Measurements from ENCODE around the gene PHKB. TPM values are rescaled to one million over a fixed set of nuclear protein-coding genes. Genes with fewer than 3 reads are reported as not detected.

PHKB gene
- total and polyA plus RNA-seq, 2 of the 8 experiments (the other 6 are each of a cell fraction or from before 2014, with no cell fraction given): 18.6 to 38.3 TPM

DNA sequence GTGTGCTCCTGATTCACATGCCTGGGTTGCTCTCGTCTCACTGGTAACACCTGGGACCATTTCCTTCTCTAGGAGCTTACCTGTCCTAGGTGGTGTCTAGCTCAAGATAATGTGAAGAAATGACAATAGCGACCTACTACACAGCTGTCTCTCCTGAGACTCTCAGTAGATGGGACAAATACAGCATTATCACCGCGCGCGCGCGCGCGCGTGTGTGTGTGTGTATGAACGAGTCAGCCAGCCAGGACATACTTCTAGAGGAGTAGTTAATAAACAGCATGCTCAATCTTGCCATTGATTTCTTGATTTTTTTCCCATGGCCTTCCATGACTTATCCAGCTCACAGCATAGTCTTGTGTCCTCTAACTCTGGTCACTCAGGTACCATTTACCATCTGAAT lies 268.6 kb downstream of the PHKB start:
- no peak overlapping the region for H3K27ac ChIP-seq (ENCODE audit: low read depth, low read length)
- no peak overlapping the region for H3K18ac ChIP-seq (ENCODE audit: extremely low read depth, low read length)
- no peak overlapping the region for H3K4ac ChIP-seq (replicated peaks; ENCODE audit: insufficient read length, low read depth, low read length)
- no peak overlapping the region for H4K8ac ChIP-seq (ENCODE audit: extremely low read depth, insufficient read depth, low read length)
- no peak overlapping the region for H4K5ac ChIP-seq (ENCODE audit: insufficient read length, low read depth, low read length)
- no peaks in the 10 kb centered on the region for H3K9me3 ChIP-seq (ENCODE audit: insufficient read depth in 2 of 2, low read depth in 1 of 2, low read length in 1 of 2)
- H3K36me3 ChIP-seq (ENCODE audit: control insufficient read depth in 2 of 4, insufficient read depth in 4 of 4, low read length in 3 of 4): no peaks in the 10 kb centered on the region
- no peak overlapping the region for H3K23ac ChIP-seq (ENCODE audit: insufficient read length)
- H2AFZ ChIP-seq (ENCODE audit: low read length): no peak overlapping the region
- H4K20me1 ChIP-seq (replicated peaks in 1 of 2; ENCODE audit: control insufficient read depth in 1 of 2, insufficient read depth in 2 of 2, low read length in 2 of 2): no peaks in the 10 kb centered on the region
- no peak overlapping the region for H2BK15ac ChIP-seq (ENCODE audit: low read length)
- no peak overlapping the region for H3K4me3 ChIP-seq (ENCODE audit: extremely low read depth in 1 of 4, insufficient read depth in 2 of 4, low read depth in 3 of 4, low read length in 4 of 4)
- WGBS, 2 experiments (ENCODE audit: extremely low coverage in 1 of 2, insufficient coverage in 1 of 2, insufficient read length in 1 of 2, insufficient replicate concordance in 2 of 2, low coverage in 1 of 2, low lambda C conversion rate in 2 of 2, missing lambda C conversion rate in 1 of 2): 88% methylated on average over 12 of the region's 12 CpGs; no CpG with 5 or more reads in 1 of the 2 experiments
- H3K4me2 ChIP-seq (ENCODE audit: insufficient read depth in 1 of 2, low read depth in 2 of 2, low read length in 2 of 2): no peak overlapping the region
- no peak overlapping the region for H2BK12ac ChIP-seq (ENCODE audit: low read depth, low read length)
- no peak overlapping the region for H2BK120ac ChIP-seq (replicated peaks; ENCODE audit: low read depth, low read length)
- H2AK5ac ChIP-seq (ENCODE audit: low read depth, low read length): no peak overlapping the region
- no peak overlapping the region for H2BK5ac ChIP-seq (ENCODE audit: low read depth, low read length)
- TF ChIP-seq SRF (IDR thresholded peaks at IDR 0.05; ENCODE audit: low read depth, low read length) (no peak), BACH1 (IDR thresholded peaks at IDR 0.05; ENCODE audit: low read length) (no peak), POLR2A (IDR thresholded peaks at IDR 0.05; ENCODE audit: control extremely low read depth in 1 of 2, low read depth in 2 of 2, low read length in 2 of 2) (no peak), SP4 (IDR thresholded peaks at IDR 0.05; ENCODE audit: low read length) (no peak), FOSL1 (IDR thresholded peaks at IDR 0.05; ENCODE audit: insufficient read depth, low read depth, low read length) (no peak), CHD1 (IDR thresholded peaks at IDR 0.05; ENCODE audit: low read depth, low read length) (no peak), JUND (IDR thresholded peaks at IDR 0.05; ENCODE audit: low read length) (no peak), CBX5 (IDR thresholded peaks at IDR 0.05; ENCODE audit: low read depth, low read length) (no peak), JUN (IDR thresholded peaks at IDR 0.05; ENCODE audit: low read depth, low read length) (no peak)
- TF ChIP-seq, protein P1, sequence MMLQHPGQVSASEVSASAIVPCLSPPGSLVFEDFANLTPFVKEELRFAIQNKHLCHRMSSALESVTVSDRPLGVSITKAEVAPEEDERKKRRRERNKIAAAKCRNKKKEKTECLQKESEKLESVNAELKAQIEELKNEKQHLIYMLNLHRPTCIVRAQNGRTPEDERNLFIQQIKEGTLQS (IDR thresholded peaks at IDR 0.05; ENCODE audit: insufficient read depth, low read depth, low read length): no peak
- ChIA-PET POLR2A (ENCODE audit: partially characterized antibody) (interaction anchor here (0.6 to 0.7 kb wide), 2 partner anchors 30 to 128 kb away, joined by 3 read pairs; no protein-coding TSS in a partner anchor), CTCF (ENCODE audit: partially characterized antibody) (interaction anchor here (0.8 kb wide), 1 partner anchor 13 kb away, joined by 3 read pairs; no protein-coding TSS in a partner anchor)
- DNase-seq (ENCODE audit: low read depth in 1 of 2, low spot score in 2 of 2) (no peak), FAIRE-seq (no peak)
- H3K14ac ChIP-seq (ENCODE audit: insufficient read length): no peak overlapping the region
- no peaks in the 10 kb centered on the region for H3K79me1 ChIP-seq (ENCODE audit: low read depth, low read length)
- H2BK20ac ChIP-seq (ENCODE audit: low read length): no peak overlapping the region
- H3K56ac ChIP-seq (replicated peaks; ENCODE audit: insufficient read length, low read depth, low read length): no peak overlapping the region
- no peak overlapping the region for H3K9ac ChIP-seq (replicated peaks in 1 of 4; ENCODE audit: extremely low read depth in 1 of 4, low read depth in 3 of 4, low read length in 3 of 4)
- H3K27me3 ChIP-seq (replicated peaks in 1 of 4; ENCODE audit: control insufficient read depth in 3 of 4, extremely low read depth in 1 of 4, insufficient read depth in 3 of 4, low read length in 3 of 4): no peaks in the 10 kb centered on the region
- H3K79me2 ChIP-seq (ENCODE audit: control insufficient read depth in 1 of 2, insufficient read depth in 2 of 2, low read length in 2 of 2): no peaks in the 10 kb centered on the region
- H3K23me2 ChIP-seq (ENCODE audit: low read depth, low read length): no peaks in the 10 kb centered on the region
- H3K4me1 ChIP-seq (replicated peaks in 1 of 4; ENCODE audit: control insufficient read depth in 3 of 4, insufficient read depth in 4 of 4, low read length in 3 of 4): peaks cover 0 to 15% (median 4%) of the 10 kb centered on the region in 4 experiments; a peak in 4 of 7 replicates
- no peak overlapping the region for H4K91ac ChIP-seq (replicated peaks; ENCODE audit: insufficient read length, low read length)

Measured in H1 (cell line).